HG03378 (cell line): ENCODE measurements around the gene PEX14.

ENCODE experiments used
- ATAC-seq: cut with Tn5 transposase; IDR thresholded peaks from one replicate; pipeline ENCODE4 v1.9.1; 2021; ENCODE audit warnings: mild to moderate bottlenecking, moderate library complexity; ENCODE audit not compliant: unreplicated experiment

PEX14 gene

GRCh38 chr1:10540277-10541005, 65.7 kb downstream of the PEX14 start:
- ATAC-seq, result no peak

- no peak for ATAC-seq
Observed at GRCh38 chr1:10541286-10541685, 66.5 kb downstream of the PEX14 start.

- ATAC-seq, result no peak
Observed at GRCh38 chr1:10544239-10544638, 69.5 kb downstream of the PEX14 start.

GRCh38 chr1:10546896-10547295, 72.1 kb downstream of the PEX14 start:
- ATAC-seq, result no peak

DNA sequence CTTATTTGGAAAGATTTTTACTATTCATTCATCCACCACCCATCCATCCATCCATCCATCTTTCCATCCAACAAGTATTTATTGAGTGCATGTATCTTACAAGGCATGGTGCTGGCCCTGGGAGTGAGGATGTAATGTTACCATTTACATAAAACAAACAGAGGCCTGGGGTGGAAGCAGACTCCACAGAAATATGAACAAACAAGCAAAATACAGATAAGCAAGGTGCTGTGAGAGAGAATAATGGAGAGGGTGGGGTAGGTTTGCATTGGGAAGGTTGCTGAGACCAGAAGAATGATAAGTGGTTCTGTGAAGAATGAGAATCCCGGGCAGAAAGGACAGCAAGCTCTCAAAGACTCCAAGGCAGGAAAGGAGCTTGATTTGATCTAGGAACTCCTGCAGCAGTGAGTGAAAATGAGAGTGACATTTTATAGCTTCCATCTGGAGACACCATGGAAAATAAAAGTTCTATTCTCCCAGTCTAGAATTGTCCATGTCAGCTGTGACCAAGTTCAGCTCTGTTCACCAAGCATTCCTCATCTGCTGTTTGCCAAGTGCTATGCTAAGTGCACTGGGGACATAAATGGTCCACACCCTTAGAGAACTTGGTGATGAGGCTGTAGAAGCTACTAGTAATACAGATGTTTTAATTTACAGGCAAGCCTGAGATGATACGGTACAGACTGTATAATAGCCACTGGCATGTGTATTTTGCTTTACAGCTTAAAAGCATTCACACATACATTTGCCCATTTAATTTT, 75.3 kb downstream of the PEX14 start:
- no peak for ATAC-seq

DNA sequence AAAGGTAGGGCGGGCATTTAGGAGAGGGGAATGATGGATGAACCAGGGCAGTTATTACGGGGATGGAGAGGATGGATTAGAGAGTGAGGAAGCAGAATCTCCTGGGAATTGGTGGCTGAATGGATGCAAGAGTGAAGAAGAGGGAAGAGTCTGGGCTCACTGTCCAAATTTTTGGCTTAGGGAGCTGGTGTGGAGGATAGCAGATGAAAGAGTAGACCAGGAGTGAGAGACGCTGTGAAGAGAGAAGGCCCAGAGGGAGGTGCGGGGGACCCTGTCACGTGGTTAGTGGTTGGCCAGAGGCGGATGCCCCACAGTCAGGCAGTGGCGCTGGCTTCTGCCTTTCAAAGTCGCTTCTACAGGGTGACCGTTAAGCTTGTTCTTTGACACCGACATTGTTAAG, 78.4 kb downstream of the PEX14 start:
- ATAC-seq, result no peak

- ATAC-seq, result no peak
Observed at GRCh38 chr1:10555635-10556429, 81.1 kb downstream of the PEX14 start.

DNA sequence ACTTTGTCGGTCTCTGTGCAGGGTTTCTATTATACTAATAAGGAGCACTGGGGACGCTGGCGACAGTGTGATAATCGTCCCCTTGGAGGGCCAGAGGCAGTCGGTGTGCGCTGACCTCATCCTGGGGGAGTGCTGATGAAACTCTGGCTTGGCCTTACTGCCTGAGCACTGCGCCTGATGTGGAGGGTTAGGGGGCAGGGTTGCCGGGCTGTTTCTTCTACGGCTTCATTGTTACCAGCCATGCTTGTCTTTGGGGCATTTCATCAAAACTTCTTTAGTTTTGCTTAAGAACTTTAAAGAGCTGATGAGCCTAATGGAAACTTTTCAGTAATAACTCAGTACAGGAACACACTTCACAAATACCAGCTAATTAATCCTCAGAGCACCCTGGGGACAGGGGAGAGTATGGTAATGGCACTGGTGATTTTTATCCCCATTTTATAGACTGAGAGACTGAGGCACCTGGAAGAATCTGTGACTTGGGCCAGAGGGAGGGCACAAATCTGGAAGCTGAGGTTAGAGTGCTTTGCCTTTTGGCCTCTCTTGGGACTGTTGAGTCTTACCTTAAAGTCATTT, 81.8 kb downstream of the PEX14 start:
- ATAC-seq, result no peak

DNA sequence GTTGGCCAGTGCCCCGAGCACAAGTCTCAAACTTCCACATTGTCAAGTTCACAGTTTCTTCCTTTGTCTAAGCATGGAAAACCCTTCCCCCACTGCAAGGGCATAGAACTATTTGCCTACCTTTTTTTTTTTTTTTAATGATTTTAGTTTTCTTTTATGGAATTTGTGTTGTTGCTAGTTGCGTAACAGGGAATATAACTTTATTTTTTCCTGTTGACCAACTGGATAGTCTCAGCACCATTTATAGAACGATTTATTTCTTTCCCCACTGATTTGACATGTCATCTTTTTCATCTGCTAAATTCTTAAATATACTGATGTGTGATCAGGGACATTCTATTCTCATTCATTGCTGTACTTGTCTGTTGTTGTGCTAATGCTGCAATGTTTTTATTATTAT, 83.0 kb downstream of the PEX14 start:
- ATAC-seq, result no peak

GRCh38 chr1:10559386-10559785, 84.6 kb downstream of the PEX14 start:
- no peak for ATAC-seq

GRCh38 chr1:10561497-10561896, 86.7 kb downstream of the PEX14 start:
- no peak for ATAC-seq

GRCh38 chr1:10561955-10562354, 87.2 kb downstream of the PEX14 start:
- ATAC-seq, result no peak

DNA sequence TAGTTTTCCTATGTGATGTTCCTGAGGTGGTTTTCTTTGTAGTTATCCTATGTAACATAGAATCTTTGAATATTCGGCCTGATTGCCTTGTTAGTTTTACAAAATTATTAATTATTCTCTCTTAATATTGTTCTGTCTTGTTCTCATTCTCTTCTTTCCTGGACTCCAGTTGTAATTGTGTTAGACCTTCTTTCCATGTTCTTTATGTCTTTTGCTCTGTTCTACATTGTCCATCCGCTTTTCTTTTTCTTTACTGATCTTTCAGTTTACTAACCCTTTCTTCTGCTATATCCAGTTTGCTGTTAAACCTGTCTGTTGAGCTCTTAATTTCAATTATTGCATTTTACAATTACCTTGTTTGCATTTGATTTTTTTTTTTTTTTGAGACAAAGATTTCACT, 89.3 kb downstream of the PEX14 start:
- ATAC-seq, result no peak

- ATAC-seq, result no peak
Observed at GRCh38 chr1:10569531-10569930, 94.8 kb downstream of the PEX14 start.

DNA sequence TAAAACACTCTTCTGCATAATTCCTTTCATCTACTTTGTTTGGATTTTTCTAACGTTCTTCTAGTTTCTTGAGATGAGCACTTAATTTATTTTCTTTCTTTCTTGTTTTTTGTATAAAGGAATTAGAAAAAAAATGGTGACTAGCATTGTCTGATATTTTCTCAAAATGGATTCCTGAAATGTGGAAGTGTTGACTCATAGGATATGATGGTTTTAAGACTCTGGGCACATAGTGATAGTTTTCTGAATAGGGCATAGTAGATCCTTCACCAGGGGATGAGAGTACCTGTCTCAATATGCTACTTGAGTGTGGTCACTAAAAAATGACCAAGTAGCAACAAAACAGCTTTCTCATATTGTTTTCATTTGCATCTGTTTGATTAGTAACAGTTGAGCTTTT, 100.9 kb downstream of the PEX14 start:
- ATAC-seq, result no peak

GRCh38 chr1:10578070-10578469, 103.3 kb downstream of the PEX14 start:
- ATAC-seq, result no peak

- no peak for ATAC-seq
Observed at GRCh38 chr1:10583641-10584040, 108.9 kb downstream of the PEX14 start.

DNA sequence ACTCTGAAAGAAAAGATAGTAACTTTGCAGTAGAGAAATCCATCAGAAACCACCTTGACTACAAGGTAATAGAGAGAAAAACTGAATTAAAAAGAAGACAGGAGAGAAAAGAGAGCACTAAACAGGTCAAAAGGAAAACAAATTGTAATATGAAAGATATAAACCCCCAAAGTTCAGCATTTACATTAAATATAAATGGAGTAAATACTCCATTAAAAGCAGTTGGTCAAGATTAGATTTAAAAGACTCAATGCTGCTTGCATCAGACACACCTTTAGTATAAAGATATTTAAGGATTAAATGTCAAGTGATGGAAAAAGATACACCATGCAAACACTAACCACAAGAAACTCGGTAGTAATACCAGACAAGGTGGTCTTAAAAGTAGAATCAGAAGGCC, 110.5 kb downstream of the PEX14 start:
- ATAC-seq, result no peak

DNA sequence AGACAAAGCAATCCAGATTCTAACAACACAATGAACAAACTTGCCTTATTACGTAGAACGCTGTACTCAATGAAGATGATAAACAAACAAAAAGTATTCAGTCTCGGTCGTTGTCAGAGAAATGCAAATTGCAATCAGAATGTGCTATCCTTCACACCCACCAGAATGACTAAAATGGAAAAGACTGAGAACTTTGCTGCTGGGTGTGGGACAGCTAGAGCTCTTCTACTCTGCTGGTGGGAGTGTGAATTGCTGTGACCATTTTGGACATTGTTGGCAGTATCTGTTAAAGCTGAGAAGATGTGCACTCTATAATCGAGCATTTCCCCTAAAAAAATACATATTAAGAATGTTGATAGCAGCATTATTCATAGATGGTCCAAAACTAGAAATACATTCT, 111.4 kb downstream of the PEX14 start:
- no peak for ATAC-seq

- no peak for ATAC-seq
Observed at GRCh38 chr1:10588640-10589039, 113.9 kb downstream of the PEX14 start.

DNA sequence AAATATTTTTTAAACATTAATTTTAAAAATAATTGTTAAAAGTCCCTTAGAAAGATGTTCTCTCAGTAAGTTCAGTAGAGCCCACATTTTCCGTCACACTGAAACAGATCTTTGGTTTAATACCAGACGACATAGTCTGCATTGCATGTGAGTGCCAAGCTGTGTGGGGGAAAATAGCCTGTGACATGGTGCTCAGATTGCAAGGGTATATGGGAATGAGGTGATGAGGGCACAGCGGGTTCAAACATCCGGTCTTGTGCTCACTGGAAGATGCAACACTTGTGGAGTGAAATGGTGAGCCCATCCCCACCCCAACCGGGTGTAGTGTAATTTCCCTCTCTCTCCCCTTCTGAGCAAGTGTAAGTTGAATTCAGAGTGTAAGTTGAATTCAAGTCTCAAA, 114.3 kb downstream of the PEX14 start:
- no peak for ATAC-seq
